HG02981 (cell line): ENCODE measurements around the gene HRAS.

Experiments used
- ATAC-seq: cut with Tn5 transposase; IDR thresholded peaks from one replicate; pipeline ENCODE4 v1.9.1; 2021; ENCODE audit warnings: mild to moderate bottlenecking, moderate library complexity; ENCODE audit not compliant: unreplicated experiment

The HRAS gene

GRCh38 chr11:497565-498296 is 37.6 kb downstream of the HRAS start:
- ATAC-seq, result no peak

DNA sequence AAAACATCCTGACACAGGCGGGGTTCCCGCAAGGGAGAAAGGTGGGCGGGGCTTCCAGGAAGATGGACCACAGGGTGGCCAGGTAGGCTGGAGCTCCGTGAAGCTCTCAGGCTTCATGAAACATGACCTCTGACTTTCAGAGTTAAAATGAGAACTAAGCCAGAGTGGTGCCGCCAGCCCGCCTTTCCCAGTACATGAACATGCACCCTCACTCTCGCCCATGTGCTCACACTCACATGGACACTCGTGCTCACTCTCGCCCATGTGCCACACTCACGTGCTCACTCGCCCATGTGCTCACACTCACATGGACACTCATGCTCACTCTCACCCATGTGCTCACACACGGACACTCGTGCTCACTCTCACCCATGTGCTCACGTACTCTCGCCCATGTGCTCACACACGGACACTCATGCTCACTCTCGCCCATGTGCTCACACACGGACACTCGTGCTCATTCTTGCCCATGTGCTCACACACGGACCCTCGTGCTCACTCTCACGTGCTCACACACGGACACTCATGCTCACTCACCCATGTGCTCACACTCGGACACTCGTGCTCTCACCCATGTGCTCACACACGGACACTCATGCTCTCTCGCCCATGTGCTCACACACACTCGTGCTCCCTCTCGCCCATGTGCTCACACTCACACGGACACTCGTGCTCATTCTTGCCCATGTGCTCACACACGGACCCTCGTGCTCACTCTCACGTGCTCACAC is 38.4 kb downstream of the HRAS start:
- no peak for ATAC-seq

GRCh38 chr11:495537-495931 is 39.8 kb downstream of the HRAS start:
- no peak for ATAC-seq

DNA sequence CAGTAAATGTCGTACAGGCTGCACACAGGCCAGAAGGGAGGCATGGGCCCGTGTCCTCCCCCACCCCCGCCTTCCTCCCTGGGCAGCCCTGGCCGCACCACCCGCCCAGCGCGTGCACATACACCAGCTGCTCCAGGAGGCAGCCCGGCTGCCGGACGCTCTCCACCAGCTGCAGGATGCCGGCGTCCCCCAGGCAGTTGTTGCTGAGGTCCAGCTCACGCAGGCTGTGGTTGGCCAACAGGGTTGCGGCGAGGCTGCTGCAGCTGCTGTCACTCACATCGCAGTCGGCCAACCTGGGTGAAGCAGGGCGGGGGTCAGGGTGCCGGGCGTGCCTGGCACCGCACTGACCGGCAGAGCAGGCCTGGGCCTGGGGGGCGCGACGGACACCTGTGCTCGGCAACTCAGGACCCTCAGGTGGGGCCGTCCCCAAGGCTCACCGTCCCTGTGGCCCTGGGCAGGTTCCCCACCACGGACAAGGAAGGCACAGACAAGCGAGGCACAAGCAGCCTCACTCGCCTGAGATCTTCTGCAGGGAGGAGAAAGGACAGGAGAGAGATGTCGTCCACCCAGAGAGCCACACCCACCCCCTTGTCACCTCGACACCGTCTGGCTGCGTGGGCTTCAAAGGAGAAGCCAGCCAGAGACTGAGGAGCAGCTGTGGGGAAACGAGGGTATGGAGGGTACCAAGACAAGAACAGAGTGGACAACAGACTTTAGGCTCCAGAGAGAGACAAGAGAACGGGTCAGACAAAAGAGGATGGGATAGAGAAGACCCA is 40.4 kb downstream of the HRAS start:
- no peak for ATAC-seq

- ATAC-seq, result no peak
Observed at GRCh38 chr11:492427-493226, 42.7 kb downstream of the HRAS start.

GRCh38 chr11:491358-491757 is 44.0 kb downstream of the HRAS start:
- no peak for ATAC-seq

DNA sequence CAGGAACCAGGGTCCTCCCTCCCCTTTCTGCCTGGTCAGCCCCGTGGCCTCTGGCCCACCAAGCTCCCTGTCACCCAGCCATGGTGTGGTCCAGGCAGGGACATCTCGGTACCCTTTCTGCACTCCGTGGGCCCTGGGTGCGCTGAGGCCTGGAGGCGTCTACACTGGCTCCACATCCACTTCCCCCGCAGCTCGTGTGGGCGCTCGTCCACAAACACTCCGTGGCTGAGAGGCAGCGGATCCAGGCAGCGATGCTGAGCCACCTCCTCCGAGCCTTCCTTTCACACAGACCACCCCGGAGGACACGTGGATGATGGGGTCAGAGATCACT is 44.5 kb downstream of the HRAS start:
- no peak for ATAC-seq

DNA sequence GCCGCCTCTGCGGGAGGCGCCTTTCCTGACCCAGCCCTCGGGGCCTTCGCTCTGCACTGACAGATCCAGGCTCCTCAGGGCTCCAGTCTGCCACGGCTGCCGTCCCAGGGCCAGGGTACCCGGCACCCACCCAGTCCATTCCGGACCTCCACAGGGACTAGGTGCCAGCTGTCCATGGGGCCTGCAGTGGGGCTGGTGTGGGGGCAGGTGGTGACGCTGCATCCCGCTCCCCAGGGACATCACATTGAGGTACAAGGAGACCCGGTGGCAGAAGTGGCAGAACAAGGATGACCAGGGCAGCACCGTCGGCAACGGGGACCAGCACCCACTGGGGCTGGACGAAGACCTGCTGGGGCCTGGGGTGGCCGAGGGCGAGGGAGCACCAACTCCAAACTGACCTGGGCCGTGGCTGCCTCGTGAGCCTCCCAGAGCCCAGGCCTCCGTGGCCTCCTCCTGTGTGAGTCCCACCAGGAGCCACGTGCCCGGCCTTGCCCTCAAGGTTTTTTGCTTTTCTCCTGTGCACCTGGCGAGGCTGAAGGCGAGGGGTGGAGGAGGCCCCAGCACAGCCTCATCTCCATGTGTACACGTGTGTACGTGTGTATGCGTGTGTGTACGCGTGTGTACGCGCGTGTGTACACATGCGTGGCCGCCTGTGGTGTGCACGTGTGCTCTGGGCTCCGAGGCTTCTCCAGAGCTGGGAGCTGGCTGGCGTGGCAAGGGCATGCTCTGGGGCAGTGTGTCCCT is 45.0 kb downstream of the HRAS start:
- ATAC-seq, result no peak

DNA sequence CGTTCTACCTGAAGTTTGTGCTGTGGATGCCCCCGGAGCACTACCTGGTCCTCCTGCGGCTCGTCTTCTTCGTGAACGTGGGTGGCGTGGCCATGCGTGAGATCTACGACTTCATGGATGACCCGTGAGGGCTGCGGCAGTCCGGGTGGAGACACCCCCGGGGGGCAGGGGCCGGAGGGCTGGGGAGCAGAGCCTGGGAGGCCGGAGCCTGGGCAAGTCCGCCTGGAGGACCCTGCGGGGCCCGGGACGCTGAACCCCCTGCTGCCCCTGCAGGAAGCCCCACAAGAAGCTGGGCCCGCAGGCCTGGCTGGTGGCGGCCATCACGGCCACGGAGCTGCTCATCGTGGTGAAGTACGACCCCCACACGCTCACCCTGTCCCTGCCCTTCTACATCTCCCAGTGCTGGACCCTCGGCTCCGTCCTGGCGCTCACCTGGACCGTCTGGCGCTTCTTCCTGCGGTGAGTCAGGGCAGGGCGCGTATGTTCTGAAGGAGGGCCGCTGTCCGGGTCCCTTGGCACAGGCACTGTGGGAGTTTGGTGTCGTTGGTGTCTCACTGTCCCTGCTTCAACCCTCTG is 45.7 kb downstream of the HRAS start:
- ATAC-seq, result no peak

DNA sequence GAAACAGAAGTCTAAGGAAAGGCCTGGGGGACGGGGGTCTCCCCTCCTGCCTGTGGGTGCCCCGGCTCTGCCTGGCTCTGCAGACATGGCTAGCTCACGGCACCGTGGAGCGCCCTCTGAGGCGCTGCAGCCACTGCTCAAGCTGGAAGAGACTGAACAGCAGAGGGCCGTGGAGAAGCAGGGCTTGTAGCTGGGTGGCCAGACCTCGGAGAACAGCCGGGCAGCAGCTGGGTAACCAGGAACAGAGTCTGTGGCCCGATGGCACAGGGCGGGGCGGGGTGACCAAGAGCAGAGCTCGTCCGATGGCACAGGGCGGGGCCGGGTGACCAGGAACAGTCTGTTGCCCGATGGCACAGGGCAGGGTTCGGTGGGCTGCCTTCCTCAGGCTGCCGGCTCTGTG is 46.4 kb downstream of the HRAS start:
- ATAC-seq, result no peak

DNA sequence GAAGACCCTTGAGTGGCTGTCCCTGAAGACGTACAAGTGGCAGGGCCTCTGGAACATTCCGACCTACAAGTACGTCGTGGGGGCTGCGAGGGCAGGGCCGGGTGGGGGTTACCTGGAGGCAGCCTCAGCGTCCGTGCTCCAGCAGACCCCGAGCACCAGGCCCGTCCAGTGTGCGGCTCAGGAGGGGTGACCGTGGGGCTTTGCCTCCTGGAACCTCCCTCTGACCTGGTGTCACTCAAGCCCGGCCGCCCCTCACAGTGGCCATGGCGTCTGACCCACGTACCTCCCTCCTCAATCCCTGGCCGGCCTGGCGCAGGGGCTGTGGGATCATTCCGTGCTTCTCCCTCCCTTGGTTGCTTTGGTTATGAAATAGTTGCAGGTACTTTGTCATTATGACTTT is 46.8 kb downstream of the HRAS start:
- no peak for ATAC-seq

GRCh38 chr11:488062-488461 is 47.3 kb downstream of the HRAS start:
- ATAC-seq, result no peak

GRCh38 chr11:487571-488021 is 47.8 kb downstream of the HRAS start:
- no peak for ATAC-seq

DNA sequence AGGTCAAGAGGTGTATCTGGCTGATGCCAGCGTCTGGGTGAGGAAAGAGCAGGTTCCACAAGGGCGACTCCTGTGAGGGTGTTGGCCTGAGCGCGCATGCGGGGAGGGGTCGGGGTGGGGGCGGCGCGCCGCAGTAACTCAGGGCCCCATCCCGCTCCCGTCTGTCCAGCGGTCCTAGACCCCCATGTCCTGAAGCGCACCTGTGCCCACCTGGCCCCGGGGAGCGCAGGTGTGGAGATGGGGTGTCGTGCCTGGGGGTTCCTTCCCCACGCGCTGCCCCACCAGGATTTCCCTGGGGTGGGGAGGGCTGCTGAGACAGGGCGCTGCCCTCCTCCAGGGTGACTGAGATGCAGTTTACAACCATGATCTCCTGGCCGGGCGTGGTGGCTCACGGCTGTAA is 49.2 kb downstream of the HRAS start:
- ATAC-seq, result no peak

DNA sequence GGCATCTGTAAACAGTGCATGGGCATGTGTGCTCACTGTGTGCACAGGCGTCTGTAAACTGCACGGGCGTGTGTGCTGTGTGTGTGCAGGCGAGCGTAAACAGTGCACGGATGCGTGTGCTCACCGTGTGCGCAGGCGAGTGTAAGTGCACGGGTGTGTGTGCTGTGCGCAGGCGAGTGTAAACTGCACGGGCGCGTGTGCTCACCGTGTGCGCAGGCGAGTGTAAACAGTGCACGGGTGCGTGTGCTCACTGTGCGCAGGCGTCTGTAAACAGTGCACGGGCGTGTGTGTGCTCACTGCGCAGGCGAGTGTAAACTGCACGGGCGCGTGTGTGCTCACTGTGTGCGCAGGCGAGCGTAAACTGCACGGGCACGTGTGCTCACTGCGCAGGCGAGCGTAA is 50.8 kb downstream of the HRAS start:
- ATAC-seq, result no peak
